ENCODE results near the gene EMC7. TPM values are rescaled to one million over a fixed set of nuclear protein-coding genes. Genes with fewer than 3 reads are reported as not detected.
"Not testable (repeated sequence)": the region's sequence is repeated elsewhere in the genome, so short reads cannot be mapped to it uniquely, and the experiment has no call there.

The EMC7 gene
- polyA plus RNA-seq, 1 experiment = 116 TPM

GRCh38 chr15:34059946-34060345 lies 41.7 kb downstream of the EMC7 start:
- CTCF ChIA-PET = interaction anchor here (0.6 to 4.7 kb wide), 2 partner anchors 151 to 1300 kb away, joined by 3 to 74 read pairs; partner anchors contain the start of gene KATNBL1
- no peak for DNase-seq (ENCODE audit: low read depth, low spot score)
- no peaks in the 10 kb centered on the region for H3K9me3 ChIP-seq (ENCODE audit: control insufficient read depth, insufficient read depth, low read length)
- H3K27me3 ChIP-seq (ENCODE audit: control insufficient read depth, insufficient read depth, low read length) = no peaks in the 10 kb centered on the region
- TF ChIP-seq CTCF (IDR thresholded peaks at IDR 0.05; ENCODE audit: low read depth, low read length) = no peak
- H3K27ac ChIP-seq (ENCODE audit: low read depth, low read length) = no peak overlapping the region
- no peak overlapping the region for H3K4me3 ChIP-seq (ENCODE audit: low read depth, low read length)
- POLR2A ChIA-PET = no interaction called here

GRCh38 chr15:34059476-34059875 lies 42.2 kb downstream of the EMC7 start:
- Histone ChIP-seq H3K4me3 (ENCODE audit: low read depth, low read length) (no peak overlapping the region), H3K27ac (ENCODE audit: low read depth, low read length) (no peak overlapping the region), H3K9me3 (ENCODE audit: control insufficient read depth, insufficient read depth, low read length) (no peaks in the 10 kb centered on the region), H3K27me3 (ENCODE audit: control insufficient read depth, insufficient read depth, low read length) (no peaks in the 10 kb centered on the region)
- ChIA-PET CTCF (interaction anchor here (4.7 kb wide), 1 partner anchor 151 kb away, joined by 74 read pairs; the partner anchor contains the start of gene KATNBL1), POLR2A (no interaction called here)
- no peak for DNase-seq (ENCODE audit: low read depth, low spot score)
- no peak for TF ChIP-seq CTCF (IDR thresholded peaks at IDR 0.05; ENCODE audit: low read depth, low read length)

- TF ChIP-seq CTCF (IDR thresholded peaks at IDR 0.05; ENCODE audit: low read depth, low read length) = no peak
- CTCF ChIA-PET = interaction anchor here (1.0 kb wide), 1 partner anchor 153 kb away, joined by 3 read pairs; the partner anchor contains the start of gene KATNBL1
- POLR2A ChIA-PET = interaction anchor here (1.0 kb wide), 1 partner anchor 9 kb away, joined by 3 read pairs; no protein-coding TSS in a partner anchor
- Histone ChIP-seq H3K27me3 (ENCODE audit: control insufficient read depth, insufficient read depth, low read length) (no peaks in the 10 kb centered on the region), H3K9me3 (ENCODE audit: control insufficient read depth, insufficient read depth, low read length) (no peaks in the 10 kb centered on the region), H3K27ac (ENCODE audit: low read depth, low read length) (peak overlapping the region; percentile 69), H3K4me3 (ENCODE audit: low read depth, low read length) (no peak overlapping the region)
- DNase-seq (ENCODE audit: low read depth, low spot score) = no peak
Measured at GRCh38 chr15:34056911-34057310, 44.8 kb downstream of the EMC7 start.

GRCh38 chr15:34055868-34056595 lies 45.6 kb downstream of the EMC7 start:
- Histone ChIP-seq H3K9me3 (ENCODE audit: control insufficient read depth, insufficient read depth, low read length) (no peaks in the 10 kb centered on the region), H3K27me3 (ENCODE audit: control insufficient read depth, insufficient read depth, low read length) (no peaks in the 10 kb centered on the region), H3K4me3 (ENCODE audit: low read depth, low read length) (no peak overlapping the region), H3K27ac (ENCODE audit: low read depth, low read length) (peak overlapping the region; percentile 92)
- ChIA-PET POLR2A (interaction anchor here (1.0 kb wide), 1 partner anchor 8 kb away, joined by 3 read pairs; no protein-coding TSS in a partner anchor), CTCF (interaction anchor here (0.6 kb wide), 1 partner anchor 898 kb away, joined by 3 read pairs; no protein-coding TSS in a partner anchor)
- TF ChIP-seq CTCF (IDR thresholded peaks at IDR 0.05; ENCODE audit: low read depth, low read length) = no peak
- DNase-seq (ENCODE audit: low read depth, low spot score) = peak; percentile 50

- no peak for DNase-seq (ENCODE audit: low read depth, low spot score)
- CTCF ChIA-PET = no interaction called here
- POLR2A ChIA-PET = no interaction called here
- H3K9me3 ChIP-seq (ENCODE audit: control insufficient read depth, insufficient read depth, low read length) = peaks cover 8% of the 10 kb centered on the region; the same call in 1 of the 2 replicates
- no peak for TF ChIP-seq CTCF (IDR thresholded peaks at IDR 0.05; ENCODE audit: low read depth, low read length)
- no peaks in the 10 kb centered on the region for H3K27me3 ChIP-seq (ENCODE audit: control insufficient read depth, insufficient read depth, low read length)
- no peak overlapping the region for H3K4me3 ChIP-seq (ENCODE audit: low read depth, low read length)
- no peak overlapping the region for H3K27ac ChIP-seq (ENCODE audit: low read depth, low read length)
Measured at GRCh38 chr15:34054081-34054707, 47.5 kb downstream of the EMC7 start.

- POLR2A ChIA-PET; H3K9me3 ChIP-seq (ENCODE audit: control insufficient read depth, insufficient read depth, low read length); H3K27me3 ChIP-seq (ENCODE audit: control insufficient read depth, insufficient read depth, low read length); DNase-seq (ENCODE audit: low read depth, low spot score); H3K4me3 ChIP-seq (ENCODE audit: low read depth, low read length); H3K27ac ChIP-seq (ENCODE audit: low read depth, low read length); CTCF ChIA-PET: not testable (repeated sequence)
Measured at GRCh38 chr15:34050385-34050784, 51.3 kb downstream of the EMC7 start.
